ENCODE data around the gene MRTO4. TPM values are rescaled to one million over a fixed set of nuclear protein-coding genes. Genes with fewer than 3 reads are reported as not detected.
A peak's percentile ranks its signal among the peaks of the same experiment; 100 is the strongest.

Gene MRTO4
- total and polyA plus RNA-seq, 9 of the 15 experiments (the other 6 are each of a cell fraction or from before 2014, with no cell fraction given), result 62.0 to 173 (median 146) TPM

DNA sequence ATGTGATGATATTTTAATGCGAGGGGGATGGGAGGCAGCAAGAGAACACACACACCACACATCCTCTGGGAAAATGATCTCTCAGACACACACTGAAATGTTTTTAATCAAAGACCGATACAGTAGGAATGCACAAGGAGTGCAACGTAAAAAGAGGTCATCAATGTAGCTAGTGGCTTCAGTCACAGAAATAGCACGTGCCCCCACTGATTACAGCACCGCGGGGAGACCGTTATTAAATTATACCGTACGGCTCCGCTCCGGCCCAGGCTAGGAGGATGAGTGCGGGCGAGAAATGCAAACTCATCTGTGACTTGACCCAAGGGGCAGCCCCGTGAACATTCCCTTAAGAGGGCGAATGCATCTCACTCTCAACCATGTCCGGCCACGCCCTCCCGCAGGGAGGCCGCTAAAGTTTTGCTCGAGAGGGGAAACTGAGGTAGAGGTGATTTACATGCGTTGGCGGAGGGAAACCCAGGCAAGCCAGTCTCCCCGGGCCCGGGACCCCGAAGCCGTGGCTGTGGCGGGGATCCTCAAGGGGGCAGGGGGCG is 42.1 kb upstream of the MRTO4 start:
- in situ Hi-C loops (cut with MboI) (no loop called here), intact Hi-C loops (cut with micrococcal nuclease) (no loop called here)
- BruUV-seq (replicated peaks), result TSS peak; percentile 43
- ChIA-PET CTCF (ENCODE audit: low intra/inter-chr PET ratio) (no interaction called here), POLR2A (interaction anchor here (0.8 to 6.4 kb wide), 13 partner anchors 10 to 197 kb away, joined by 3 to 42 read pairs (median 3); partner anchors contain the start of genes EMC1 and MRTO4)
- Histone ChIP-seq H2AFZ (ENCODE audit: low read depth, low read length) (peak overlapping the region; percentile 74), H3K4me3 (peak overlapping the region; percentile 84), H3K4me2 (ENCODE audit: insufficient read depth, low read length) (peak overlapping the region; percentile 100), H4K20me1 (replicated peaks; ENCODE audit: control insufficient read depth, insufficient read depth, low read length) (peaks cover 28% of the 10 kb centered on the region), H3K4me1 (replicated peaks in 1 of 2; ENCODE audit: control insufficient read depth in 2 of 2, insufficient read depth in 2 of 2, low read length in 2 of 2) (peaks cover 20 to 45% of the 10 kb centered on the region in 2 experiments), H3K9ac (ENCODE audit: insufficient read depth in 1 of 2, low read depth in 2 of 2, low read length in 2 of 2) (peak overlapping the region; percentile 98 to 99), H3K27me3 (ENCODE audit: control insufficient read depth in 2 of 2, insufficient read depth in 2 of 2, low read length in 2 of 2) (no peaks in the 10 kb centered on the region), H3K9me1 (ENCODE audit: control insufficient read depth, insufficient read depth, low read length) (peaks cover 10% of the 10 kb centered on the region), H3K36me3 (ENCODE audit: control insufficient read depth, insufficient read depth, low read length) (peaks cover 62% of the 10 kb centered on the region), H3K27ac (ENCODE audit: extremely low read depth, low read depth, low read length) (peak overlapping the region; percentile 97), H3K9me3 (replicated peaks; ENCODE audit: control insufficient read depth, insufficient read depth, low read depth, low read length) (no peaks in the 10 kb centered on the region), H3K79me2 (ENCODE audit: control insufficient read depth, insufficient read depth, low read length) (peaks cover 100% of the 10 kb centered on the region)
- peak in 2 of 4 experiments; percentile 86 to 92 for DNase-seq (ENCODE audit: extremely low read depth in 1 of 4, low spot score in 3 of 4)
- WGBS (ENCODE audit: insufficient coverage, low coverage, missing lambda C conversion rate), result under 1% methylated on average over 27 of the region's 28 CpGs
- ATAC-seq, result peak; percentile 81
- peak; percentile 78 for FAIRE-seq
- TF ChIP-seq, protein P1, sequence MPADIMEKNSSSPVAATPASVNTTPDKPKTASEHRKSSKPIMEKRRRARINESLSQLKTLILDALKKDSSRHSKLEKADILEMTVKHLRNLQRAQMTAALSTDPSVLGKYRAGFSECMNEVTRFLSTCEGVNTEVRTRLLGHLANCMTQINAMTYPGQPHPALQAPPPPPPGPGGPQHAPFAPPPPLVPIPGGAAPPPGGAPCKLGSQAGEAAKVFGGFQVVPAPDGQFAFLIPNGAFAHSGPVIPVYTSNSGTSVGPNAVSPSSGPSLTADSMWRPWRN (IDR thresholded peaks at IDR 0.05; ENCODE audit: low read depth), result peak; percentile 7; the same call in 1 of the 2 replicates
- TF ChIP-seq, protein P2, sequence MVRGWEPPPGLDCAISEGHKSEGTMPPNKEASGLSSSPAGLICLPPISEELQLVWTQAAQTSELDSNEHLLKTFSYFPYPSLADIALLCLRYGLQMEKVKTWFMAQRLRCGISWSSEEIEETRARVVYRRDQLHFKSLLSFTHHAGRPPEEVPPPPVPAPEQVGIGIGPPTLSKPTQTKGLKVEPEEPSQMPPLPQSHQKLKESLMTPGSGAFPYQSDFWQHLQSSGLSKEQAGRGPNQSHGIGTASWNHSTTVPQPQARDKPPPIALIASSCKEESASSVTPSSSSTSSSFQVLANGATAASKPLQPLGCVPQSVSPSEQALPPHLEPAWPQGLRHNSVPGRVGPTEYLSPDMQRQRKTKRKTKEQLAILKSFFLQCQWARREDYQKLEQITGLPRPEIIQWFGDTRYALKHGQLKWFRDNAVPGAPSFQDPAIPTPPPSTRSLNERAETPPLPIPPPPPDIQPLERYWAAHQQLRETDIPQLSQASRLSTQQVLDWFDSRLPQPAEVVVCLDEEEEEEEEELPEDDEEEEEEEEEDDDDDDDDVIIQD (CRISPR knock-in tag; IDR thresholded peaks at IDR 0.05), result no peak
- TF ChIP-seq KAT7 (CRISPR knock-in tag; IDR thresholded peaks at IDR 0.05; ENCODE audit: borderline replicate concordance) (0 out of 2 replicates have a peak, but pooled peaks have one; percentile 33), MIER1 (IDR thresholded peaks at IDR 0.05; ENCODE audit: low read depth) (no peak), KLF6 (CRISPR knock-in tag; IDR thresholded peaks at IDR 0.05; ENCODE audit: borderline replicate concordance) (peak; percentile 62; the same call in 1 of the 2 replicates), BHLHE40 (IDR thresholded peaks at IDR 0.05; ENCODE audit: low read length) (peak; percentile 88), MTA1 (IDR thresholded peaks at IDR 0.05; ENCODE audit: borderline replicate concordance) (0 out of 2 replicates have a peak, but pooled peaks have one; percentile 11), MBD2 (IDR thresholded peaks at IDR 0.05; ENCODE audit: borderline replicate concordance, low read depth) (no peak), MAFF (IDR thresholded peaks at IDR 0.05; ENCODE audit: low read length) (peak; percentile 65), FOSL1 (tag; conservative IDR thresholded peaks at IDR 0.05) (peak; percentile 0; the same call in 1 of the 2 replicates), ZNF79 (CRISPR knock-in tag; IDR thresholded peaks at IDR 0.05; ENCODE audit: low read depth) (no peak), SMARCA4 (IDR thresholded peaks at IDR 0.05) (peak; percentile 64), MXI1 (IDR thresholded peaks at IDR 0.05; ENCODE audit: low read depth, low read length) (0 out of 2 replicates have a peak, but pooled peaks have one; percentile 9), ETV1 (tag; conservative IDR thresholded peaks at IDR 0.05; ENCODE audit: low read depth) (peak; percentile 7; the same call in 1 of the 2 replicates), BCOR (IDR thresholded peaks at IDR 0.05) (peak; percentile 96)
- TF ChIP-seq, protein P3, sequence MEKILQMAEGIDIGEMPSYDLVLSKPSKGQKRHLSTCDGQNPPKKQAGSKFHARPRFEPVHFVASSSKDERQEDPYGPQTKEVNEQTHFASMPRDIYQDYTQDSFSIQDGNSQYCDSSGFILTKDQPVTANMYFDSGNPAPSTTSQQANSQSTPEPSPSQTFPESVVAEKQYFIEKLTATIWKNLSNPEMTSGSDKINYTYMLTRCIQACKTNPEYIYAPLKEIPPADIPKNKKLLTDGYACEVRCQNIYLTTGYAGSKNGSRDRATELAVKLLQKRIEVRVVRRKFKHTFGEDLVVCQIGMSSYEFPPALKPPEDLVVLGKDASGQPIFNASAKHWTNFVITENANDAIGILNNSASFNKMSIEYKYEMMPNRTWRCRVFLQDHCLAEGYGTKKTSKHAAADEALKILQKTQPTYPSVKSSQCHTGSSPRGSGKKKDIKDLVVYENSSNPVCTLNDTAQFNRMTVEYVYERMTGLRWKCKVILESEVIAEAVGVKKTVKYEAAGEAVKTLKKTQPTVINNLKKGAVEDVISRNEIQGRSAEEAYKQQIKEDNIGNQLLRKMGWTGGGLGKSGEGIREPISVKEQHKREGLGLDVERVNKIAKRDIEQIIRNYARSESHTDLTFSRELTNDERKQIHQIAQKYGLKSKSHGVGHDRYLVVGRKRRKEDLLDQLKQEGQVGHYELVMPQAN (IDR thresholded peaks at IDR 0.05; ENCODE audit: borderline replicate concordance), result peak; percentile 64
- TF ChIP-seq, protein P4, sequence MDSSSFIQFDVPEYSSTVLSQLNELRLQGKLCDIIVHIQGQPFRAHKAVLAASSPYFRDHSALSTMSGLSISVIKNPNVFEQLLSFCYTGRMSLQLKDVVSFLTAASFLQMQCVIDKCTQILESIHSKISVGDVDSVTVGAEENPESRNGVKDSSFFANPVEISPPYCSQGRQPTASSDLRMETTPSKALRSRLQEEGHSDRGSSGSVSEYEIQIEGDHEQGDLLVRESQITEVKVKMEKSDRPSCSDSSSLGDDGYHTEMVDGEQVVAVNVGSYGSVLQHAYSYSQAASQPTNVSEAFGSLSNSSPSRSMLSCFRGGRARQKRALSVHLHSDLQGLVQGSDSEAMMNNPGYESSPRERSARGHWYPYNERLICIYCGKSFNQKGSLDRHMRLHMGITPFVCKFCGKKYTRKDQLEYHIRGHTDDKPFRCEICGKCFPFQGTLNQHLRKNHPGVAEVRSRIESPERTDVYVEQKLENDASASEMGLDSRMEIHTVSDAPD (CRISPR knock-in tag; IDR thresholded peaks at IDR 0.05), result peak; percentile 36; the same call in 1 of the 2 replicates

Data from K562 (cell line).